GM18511 (cell line): ENCODE data around the gene TATDN2.
"Not testable (repeated sequence)": the region's sequence is repeated elsewhere in the genome, so short reads cannot be mapped to it uniquely, and the experiment has no call there.

ENCODE experiments used
- ATAC-seq: cut with Tn5 transposase; IDR thresholded peaks from one replicate; pipeline ENCODE4 v1.9.1; 2021; ENCODE audit warnings: mild to moderate bottlenecking, moderate library complexity; ENCODE audit not compliant: unreplicated experiment

The TATDN2 gene

DNA sequence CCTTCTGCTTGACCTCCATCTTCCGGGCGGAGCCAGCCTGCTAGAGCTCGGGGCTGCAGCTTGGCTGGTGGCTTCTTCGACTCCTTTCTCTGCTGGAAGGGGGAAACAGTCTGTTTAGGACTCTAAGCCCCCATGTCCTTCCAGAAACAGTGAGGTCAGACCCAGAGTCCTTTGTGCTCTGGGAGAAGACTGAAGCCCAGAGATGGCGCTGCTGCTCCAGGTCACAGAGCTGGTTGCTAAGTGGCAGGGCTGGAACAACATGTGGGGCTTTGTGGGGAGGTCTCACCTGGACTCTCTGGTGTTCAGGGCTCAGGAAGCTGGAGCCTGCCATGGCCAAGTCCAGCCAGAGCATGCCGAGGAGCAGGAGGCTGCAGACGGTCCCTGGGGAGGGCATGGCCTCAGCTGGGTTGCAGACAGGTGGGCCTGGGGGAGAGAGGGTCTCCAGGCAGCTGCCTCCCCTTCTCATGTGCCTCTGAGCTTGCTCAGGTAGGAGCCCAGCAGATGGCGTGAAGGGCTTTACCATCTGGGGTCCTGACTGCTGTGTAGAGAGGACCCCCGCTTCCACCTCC, 41.6 kb downstream of the TATDN2 start:
- ATAC-seq, result no peak

DNA sequence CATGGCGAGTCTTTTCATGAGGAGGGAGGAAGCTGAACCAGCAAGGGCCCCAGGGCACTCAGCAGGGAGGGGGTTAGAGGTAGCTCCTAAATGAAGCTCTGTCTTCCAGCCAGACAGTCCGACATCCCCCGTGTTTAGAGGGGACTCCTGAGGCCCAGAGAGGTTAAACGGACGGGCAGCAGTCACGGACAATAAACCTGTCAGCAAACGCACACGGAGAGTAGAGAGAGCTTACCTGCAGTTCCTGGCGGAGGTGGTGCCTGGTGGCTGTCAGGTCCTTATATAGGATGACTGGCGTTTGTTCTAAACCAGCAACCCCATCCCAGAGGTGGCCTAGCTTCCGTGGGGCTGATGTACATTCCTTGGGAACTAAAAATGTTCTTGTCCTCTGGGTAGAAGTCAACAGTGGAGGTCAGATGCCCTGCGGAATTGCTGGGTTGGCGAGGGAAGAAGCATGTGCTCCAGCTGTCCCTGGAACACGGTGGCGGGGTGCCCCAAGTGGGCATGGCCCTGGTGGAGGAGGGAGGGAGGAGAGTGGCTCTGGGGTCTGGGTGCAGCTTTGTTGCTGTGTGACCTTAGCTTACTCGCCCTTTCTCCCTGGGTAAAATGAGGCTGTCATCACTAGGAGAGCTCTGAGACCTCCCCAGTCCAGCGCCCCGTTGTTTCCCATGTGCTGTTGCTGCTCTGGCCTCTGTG, 42.4 kb downstream of the TATDN2 start:
- ATAC-seq, result no peak

DNA sequence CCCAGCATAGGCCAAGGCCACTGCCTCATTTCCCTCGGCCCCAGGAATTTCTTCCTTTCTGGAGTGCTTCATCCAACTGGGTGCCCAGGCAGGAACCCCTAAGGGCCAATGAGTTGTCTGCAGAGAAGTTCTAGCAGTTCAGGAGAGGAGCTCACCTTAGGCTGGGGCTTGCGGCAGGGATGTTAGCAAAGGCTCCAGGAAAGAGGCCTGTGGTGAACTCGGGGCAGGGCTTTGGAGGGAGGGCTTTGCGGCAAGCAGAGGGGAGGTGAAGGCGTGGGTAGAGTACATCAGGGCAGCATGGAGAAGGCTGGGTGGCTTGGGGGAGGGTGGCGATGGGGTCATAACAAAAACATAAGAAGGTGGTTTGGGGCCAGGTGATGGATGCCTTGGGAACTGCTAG, 43.4 kb downstream of the TATDN2 start:
- no peak for ATAC-seq

DNA sequence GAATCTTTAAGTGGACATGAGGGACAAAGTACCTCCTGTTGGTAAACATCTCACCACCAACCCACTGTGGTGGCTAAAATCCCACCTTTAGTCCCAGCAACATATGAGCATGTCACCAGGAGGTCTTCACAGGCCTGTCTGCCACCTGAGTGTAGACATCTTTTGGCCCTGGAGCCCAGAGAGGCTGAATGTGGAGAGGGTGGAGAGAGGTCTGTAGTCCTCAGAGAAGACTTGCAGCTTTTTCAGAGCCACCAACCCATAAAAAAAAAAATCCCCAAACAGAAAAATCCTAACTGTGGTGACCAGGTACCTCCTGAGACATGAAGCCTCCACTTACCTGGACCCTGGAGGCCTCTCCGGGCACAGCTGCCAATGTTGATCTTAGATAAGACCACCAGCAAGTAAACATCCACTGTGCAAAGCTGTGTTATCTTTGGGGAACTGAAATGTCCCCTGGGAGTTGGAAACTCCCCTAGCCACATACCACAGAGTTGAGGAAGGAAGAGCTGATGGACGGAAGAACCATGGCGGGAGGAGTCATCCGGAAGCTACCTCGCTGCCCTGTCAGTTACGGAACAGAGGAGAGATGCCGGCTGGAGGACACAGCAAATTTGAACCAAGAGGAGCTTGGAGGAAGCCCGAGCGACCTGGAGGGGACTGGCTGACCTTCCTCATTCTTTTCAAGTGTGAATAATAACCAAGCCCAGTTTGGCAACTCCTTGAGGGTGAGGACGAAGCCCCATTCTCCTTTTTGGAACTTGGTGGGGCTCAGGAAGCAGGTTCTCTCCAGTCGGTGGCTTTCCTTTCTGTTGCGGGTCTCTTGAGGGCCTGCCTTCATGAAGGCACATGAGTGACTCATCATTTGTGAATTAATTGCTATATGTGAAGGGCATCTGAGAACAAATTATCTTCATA, 44.5 kb downstream of the TATDN2 start, which contains the start of gene GHRL:
Gene GHRL (minus strand): TSS at position 443 of the 915 bp plus-strand sequence. CDS start 2,767 bp downstream, outside the sequence.
- ATAC-seq, result peak; percentile 82

DNA sequence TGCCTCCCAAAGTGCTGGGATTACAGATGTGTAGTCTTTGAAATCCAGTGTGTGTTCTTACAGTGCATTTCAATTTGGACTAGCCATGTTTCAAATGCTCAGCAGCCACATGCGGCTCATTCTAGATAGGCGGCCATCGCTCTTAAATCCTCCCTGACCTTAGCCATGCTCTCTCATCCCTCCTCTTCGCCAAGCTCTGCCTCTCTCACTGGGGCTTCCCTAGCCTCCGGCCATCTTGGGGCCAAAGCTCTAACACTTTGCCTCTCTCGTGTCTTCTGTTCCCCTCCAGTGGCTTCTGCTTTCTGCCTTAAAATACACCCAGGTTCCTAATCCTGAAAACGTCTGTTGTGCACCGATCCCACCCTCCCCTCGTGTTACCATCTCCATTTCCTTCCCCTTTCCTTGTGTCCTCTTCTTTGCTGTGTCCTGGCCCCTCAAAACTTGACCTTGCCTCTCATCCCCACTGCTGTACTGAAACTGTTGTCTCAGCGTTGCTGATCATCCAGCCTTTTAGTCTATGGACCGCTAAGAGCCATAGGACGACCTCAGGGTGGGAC, 45.8 kb downstream of the TATDN2 start:
- ATAC-seq, result no peak

DNA sequence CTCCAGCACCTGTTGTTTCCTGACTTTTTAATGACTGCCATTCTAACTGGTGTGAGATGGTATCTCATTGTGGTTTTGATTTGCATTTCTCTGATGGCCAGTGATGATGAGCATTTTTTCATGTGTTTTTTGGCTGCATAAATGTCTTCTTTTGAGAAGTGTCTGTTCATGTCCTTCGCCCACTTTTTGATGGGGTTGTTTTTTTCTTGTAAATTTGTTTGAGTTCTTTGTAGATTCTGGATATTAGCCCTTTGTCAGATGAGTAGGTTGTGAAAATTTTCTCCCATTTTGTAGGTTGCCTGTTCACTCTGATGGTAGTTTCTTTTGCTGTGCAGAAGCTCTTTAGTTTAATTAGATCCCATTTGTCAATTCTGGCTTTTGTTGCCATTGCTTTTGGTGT, 49.8 kb downstream of the TATDN2 start:
- ATAC-seq, result not testable (repeated sequence)

DNA sequence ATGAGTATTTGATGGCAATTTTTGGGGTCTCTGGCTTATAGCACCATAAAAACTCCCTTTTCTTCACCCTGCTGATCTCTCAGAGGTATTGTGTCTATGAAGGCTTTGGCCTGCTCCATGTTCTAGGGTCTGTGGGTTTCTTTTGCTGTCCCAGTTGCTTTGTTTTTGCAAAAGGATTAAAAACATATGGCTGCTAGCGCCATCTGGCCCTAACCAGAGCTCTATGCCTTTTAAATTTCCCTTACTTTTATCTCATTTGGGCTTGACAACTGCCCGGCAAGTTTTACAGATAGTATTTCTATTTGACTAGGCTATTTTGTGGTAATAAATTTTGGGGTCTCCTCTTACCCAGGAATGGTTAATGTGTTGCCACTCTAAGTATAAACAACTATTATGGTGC, 50.9 kb downstream of the TATDN2 start:
- ATAC-seq, result no peak

DNA sequence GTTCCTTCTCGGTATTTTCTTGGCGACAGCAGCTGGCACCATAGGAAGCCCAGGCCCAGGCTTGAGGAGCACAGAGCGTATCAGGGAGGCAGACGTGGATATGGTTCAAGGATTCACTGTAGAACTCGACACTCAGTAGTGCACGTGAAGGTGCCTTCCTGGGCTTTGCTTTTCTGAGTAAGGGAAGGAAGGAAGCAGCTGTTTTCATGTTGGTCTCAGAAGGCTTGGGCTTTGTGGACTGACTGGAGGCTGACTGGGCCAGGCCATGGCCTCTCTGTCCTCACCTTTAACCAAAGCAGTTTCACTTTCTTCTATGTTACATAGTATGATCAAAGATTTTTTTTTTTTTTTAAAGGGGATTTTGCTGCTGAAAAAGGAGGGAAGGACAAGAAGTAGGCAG, 51.4 kb downstream of the TATDN2 start:
- peak; percentile 86 for ATAC-seq

DNA sequence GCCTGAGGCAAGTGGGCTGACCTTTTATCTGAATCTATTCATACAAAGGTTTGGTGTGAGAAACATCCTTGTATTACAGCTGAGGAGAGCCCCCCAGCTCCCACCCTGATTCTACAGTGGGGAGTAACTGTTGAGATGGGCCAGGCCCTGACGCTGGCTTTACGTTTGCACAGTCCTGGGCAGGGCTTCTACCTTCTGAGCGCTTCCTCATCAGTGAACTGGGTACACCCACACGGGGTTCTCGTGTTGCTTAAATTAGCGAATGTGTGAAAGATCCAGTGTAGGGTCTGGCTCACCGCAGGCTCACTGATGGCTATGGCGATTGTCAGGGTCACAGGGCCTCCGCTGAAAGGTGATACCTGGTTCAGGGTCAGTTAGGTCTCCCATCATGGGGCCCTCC, 51.8 kb downstream of the TATDN2 start:
- peak; percentile 18 for ATAC-seq

DNA sequence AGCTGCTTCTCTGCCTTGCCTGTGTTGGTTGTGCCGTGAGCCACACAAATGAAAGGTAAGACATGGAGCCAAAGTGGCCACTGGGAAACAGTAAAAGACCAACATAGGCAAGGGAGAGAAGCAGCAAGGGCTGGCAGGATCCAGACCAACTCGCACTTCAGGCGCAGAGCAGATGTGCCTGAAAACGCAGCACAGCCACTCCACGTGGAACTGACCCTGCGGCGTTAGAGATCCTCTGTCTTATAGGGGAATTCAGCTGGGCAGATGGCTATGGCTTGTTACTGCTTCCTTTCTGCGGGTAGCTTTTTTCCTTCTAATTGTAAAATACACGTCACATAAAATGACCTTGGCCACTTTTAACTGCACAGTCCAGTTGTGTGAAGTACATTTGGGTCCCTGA, 54.8 kb downstream of the TATDN2 start:
- ATAC-seq, result no peak

DNA sequence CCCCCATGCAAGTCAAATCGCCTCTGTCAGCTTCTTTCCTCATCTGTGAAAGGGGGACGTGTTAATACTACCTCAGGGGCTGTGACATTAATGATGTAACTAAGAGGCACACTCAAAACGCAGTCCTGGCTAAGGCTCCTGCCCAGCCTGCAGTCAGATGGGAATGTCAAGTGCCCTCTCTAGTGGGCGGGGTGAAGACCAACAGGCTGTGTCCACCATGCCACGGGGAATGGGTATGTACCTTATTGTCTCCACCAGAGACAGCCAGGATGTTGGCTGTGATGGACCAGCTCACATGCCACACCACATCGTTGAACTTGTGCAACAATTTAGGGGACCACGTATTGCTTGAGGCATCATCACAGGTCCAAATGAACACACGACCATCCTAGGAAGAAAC, 55.5 kb downstream of the TATDN2 start:
- ATAC-seq, result no peak

DNA sequence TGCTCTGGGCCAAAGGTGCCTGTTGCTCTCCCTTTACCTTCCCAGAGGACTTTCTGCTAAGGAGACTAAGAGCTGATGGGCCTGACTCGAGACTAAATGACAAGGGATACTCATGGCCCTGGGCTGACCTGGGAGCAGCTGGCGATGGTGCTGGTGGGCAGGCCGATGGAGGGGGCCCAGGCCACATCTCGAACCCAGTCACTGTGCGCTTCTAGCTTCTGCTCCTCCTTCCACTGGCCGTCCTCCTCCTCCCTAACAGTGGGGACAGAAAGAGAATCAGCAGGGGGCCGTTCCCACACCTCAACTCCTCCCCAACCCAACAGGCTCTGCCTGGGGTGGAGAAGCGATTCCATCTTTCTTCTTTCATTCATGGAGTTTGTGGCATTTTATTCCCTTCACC, 56.6 kb downstream of the TATDN2 start:
- ATAC-seq, result no peak

DNA sequence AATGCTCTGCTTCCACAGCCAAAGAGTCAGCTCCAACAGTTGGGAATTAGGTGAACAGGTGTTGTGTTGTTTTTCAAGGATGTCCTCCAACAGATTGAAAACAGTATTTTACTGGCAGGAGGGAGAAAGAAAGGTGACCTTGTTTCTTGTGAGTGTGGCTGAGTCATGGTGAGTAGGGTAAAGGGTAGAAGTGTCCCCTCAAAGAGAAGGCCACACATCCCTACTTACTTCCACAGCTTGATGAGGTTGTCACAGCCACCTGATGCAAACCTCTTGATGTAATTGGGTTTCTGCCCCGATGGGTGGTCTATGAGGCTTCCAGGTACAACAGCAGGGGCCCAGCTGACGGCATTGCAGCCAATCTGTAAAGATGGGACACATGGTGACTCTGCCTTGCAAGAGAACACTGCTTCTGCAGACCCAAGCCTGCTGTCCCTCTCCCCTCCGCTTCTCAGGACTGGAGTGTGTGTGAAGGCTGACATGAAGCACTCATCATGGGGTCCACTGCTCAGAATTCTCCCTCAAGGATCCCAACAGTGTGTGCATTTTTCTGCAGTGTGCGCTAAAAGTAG, 57.2 kb downstream of the TATDN2 start:
- ATAC-seq, result no peak

DNA sequence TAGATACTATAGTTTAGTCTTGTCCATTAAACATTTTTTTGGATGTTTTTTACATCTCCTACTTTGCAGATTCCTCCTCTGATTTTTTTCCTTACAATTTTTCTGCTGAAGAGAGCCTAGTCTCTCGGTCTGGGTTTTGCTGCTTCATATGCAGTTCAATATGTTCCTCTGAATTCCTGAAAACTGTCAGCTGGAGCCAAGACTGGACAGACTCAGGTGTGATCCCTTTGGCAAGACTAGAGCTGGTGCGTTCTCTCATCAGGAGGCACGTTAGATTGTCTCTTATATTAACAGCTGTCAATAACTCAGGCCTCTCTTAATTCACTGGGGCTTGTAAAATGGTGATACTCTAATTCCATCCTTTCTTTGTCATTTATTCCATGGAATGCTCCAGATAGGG, 57.9 kb downstream of the TATDN2 start:
- ATAC-seq, result no peak

DNA sequence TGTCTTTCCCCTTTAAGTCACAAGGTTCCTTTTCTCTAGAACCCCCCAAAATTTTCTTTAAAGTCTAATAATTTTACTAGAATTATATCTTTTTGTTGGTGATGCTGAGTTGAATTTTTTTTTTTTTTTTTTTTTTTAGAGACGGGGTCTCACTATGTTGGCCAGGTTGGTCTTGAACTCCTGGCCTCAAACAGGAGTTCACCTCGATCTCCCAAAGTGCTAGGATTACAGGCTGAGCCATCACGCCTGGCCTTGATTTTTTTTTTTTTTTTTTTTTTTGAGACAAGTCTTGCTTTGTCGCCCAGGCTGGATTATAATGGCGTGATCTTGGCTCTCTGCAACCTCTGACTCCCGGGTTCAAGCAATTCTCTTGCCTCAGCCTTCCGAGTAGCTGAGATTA, 60.4 kb downstream of the TATDN2 start:
- no peak for ATAC-seq

DNA sequence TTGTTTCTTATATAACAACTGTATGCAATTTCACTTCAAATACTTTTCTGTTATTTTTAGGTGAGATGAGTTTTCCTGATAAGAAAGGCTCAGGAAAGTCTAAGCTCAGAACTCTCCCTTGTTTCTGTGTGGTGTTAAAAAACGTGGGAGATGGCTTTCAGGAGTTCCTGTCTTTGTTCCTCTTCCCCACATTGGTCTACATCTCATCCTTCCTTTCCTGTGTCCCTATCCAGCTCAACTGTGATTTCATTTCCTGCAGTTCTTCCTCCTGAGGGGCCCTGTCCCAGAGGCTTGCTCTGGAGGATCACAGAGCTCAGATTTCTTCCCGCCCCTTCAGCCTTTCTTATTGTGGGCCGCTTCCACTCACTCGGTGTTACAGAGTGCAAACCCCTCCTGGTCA, 61.5 kb downstream of the TATDN2 start:
- no peak for ATAC-seq

DNA sequence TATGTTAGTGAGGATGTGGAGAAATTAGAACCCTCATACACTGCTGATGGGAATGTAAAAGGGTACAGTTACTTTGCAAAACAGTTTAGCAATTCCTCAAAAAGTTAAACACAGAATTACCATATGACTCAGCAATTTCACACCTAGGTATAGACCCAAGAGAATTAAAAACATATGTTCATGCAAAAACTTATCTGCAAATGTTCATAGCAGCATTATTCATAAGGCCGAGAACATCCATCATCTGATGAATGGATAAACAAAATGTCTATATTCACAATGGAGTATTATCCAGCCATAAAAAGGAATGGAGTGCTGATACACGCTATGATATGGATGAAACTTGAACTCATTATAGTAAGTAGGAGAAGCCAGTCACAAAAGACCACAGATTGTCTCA, 62.3 kb downstream of the TATDN2 start:
- no peak for ATAC-seq

DNA sequence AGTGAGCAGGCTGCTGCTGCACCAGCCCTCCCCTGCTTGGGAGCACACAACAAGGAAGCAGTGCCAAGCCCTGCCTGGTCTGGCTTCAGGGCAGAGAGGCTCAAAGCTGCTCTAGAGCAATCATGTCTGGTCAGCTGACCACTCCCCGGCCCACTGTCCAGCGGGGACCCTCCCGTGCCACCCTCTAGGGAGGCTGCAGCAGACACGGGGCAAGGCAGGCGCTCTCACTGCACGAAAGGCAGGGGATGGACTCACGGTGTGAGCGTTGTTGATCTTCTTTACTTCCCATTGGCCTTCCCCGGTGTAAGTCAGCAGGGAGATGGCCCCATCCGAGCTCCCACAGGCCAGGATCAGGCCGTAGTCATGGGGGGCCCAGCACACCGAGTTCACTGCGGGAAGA, 63.5 kb downstream of the TATDN2 start:
- ATAC-seq, result no peak

DNA sequence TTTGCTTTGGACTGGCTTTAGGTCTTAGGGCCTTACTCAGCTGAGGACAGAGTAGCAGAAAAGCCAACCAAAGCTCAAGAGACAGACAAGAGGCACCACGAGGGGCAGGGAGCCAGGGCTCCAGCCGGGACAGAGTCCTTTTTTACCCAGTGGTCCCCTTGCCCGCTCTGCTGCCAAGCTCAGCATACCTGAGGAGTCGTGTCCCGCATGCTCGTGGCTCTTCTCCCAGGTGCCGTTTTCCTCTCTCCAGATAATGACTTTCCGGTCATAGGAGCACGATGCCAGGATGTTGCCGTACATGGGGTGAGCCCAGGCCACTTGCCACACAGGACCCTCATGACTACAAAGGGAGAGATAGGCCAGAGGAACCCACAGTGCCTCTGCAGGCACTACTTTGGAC, 64.1 kb downstream of the TATDN2 start:
- no peak for ATAC-seq

DNA sequence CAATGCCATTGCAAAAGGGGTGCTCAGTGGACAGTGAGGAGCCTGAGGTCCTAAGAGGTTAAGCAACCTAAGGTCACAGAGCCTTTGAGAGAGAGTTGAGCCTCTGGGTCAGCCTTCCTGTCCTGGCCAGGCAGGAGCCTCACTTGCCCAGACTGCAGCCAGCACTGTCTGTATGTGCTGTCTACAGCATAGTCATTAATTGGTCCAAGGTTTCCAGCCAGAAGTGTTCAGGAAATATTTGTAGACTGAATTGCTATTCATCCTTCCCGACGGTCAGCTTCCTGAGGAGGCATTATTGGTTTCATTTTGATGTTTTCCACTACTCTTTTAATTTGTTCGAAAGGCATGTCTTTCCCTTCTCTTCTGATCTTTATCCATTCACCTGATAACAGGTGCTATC, 64.6 kb downstream of the TATDN2 start:
- ATAC-seq, result no peak

DNA sequence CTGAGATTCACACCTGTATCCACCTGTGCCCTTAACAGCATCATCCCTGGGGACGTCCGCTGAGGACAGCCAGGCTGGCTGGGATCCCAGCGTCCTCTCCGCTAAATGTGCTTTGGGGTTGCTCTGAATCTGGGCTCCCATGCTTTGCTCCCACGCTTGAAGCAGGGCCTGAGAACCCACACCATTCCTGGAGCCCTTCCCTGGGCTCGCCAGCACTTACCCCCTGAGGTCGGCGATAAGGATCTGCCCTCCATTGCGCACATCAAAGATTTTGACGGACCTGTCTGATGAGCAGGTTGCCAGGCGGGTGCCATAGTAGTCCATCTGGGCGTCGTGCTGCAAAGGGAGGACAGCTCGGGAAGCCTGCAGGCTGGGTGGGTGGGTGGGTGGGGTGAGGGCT, 66.8 kb downstream of the TATDN2 start:
- no peak for ATAC-seq
